H7 (cell line): ENCODE results near the gene GNAI1. TPM values are rescaled to one million over a fixed set of nuclear protein-coding genes. Genes with fewer than 3 reads are reported as not detected.
"Not testable (repeated sequence)": the region's sequence is repeated elsewhere in the genome, so short reads cannot be mapped to it uniquely, and the experiment has no call there.

Experiments used
- DNase-seq: peaks from one replicate; pipeline ENCODE4 v3.0.0; 2012
- H3K27me3 ChIP-seq: 2 replicates; pipeline ENCODE4 v1.6.0; 2011; ENCODE audit warnings: mild to moderate bottlenecking, low read length; ENCODE audit not compliant: control insufficient read depth, insufficient read depth
- H3K36me3 ChIP-seq: replicated peaks from 2 replicates; pipeline ENCODE4 v1.5.1; 2011; ENCODE audit warnings: low read length; ENCODE audit not compliant: control insufficient read depth, insufficient read depth
- H3K4me3 ChIP-seq: 2 replicates; pipeline ENCODE4 v1.5.1; 2011; ENCODE audit warnings: low read depth, mild to moderate bottlenecking, control low read depth, low read length, moderate library complexity; ENCODE audit not compliant: insufficient read depth
- total RNA-seq: library from RNA; depleted of rRNA; stranded (reverse); fragments of >200 nt; shearing (Covaris generic); gene quantifications from 2 replicates; pipeline ENCODE4 v1.2.3, GENCODE V29; 2014

The GNAI1 gene
- total RNA-seq, 1 experiment from 2014 or later = 19.4 TPM

DNA sequence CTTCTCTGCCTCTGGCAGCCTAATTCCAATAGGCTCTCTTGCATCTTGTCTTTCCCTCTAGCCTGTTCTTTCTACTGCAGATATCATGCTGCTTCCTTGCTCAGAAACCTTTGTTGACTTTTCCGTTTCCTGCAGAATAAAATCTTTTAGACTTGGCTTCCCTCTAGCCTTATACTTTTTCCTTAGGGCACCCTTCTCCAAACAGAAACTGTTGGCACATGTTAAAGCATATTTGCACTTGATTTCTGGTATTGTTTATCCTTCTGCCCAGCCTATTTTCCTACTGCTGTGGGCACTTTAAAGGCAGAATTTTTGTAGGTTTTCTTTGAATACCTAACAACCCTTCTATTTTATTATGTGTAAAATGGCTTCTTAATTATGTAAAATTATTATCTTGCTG is 4.6 kb downstream of the GNAI1 start:
- DNase-seq = no peak
- Histone ChIP-seq H3K36me3 (no peaks in the 10 kb centered on the region), H3K27me3 (0 out of 2 replicates have a peak, but pooled peaks cover 2% of the 10 kb centered on the region), H3K4me3 (no peak overlapping the region)

- H3K36me3 ChIP-seq = no peaks in the 10 kb centered on the region
- no peak for DNase-seq
- 0 out of 2 replicates have a peak, but pooled peaks cover 2% of the 10 kb centered on the region for H3K27me3 ChIP-seq
- no peak overlapping the region for H3K4me3 ChIP-seq
Observed at GRCh38 chr7:80140388-80140787, 5.8 kb downstream of the GNAI1 start.

GRCh38 chr7:80141376-80141775 is 6.7 kb downstream of the GNAI1 start:
- Histone ChIP-seq H3K4me3 (no peak overlapping the region), H3K36me3 (no peaks in the 10 kb centered on the region), H3K27me3 (no peaks in the 10 kb centered on the region)
- DNase-seq = no peak

DNA sequence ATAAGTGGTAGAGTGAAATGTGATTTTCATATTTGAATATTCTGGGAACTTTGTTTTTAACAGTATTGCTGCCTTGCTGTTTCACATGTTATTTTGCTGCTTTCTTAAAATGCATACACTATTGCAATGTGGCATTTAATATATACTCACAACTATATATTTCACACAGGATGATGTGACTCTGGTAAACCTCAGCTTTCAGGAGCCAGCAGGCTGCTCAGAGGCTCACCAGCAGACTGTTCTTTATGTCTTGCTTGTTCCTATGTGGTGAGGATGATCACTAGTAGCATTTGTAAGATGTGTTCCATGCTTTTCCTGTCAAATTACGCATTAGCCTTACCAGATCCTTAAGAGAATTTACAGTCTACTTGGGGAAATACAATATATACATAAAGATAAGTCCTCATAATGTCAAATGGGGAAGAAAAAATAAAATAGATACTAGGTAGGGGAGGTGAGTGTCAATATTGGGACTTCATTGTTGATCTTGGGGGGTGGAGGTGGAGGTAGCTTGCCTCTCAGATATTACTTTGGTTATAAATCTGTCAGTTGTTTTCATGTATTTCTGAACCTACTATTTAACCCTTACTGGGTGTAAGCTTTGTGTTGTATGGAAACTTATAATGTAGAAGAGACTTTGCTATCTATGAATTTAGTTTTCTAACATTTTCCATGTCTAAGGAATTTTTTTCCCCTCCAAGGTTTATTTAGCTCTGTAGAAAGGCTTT is 8.4 kb downstream of the GNAI1 start:
- Histone ChIP-seq H3K36me3 (no peaks in the 10 kb centered on the region), H3K4me3 (no peak overlapping the region), H3K27me3 (no peaks in the 10 kb centered on the region)
- no peak for DNase-seq

DNA sequence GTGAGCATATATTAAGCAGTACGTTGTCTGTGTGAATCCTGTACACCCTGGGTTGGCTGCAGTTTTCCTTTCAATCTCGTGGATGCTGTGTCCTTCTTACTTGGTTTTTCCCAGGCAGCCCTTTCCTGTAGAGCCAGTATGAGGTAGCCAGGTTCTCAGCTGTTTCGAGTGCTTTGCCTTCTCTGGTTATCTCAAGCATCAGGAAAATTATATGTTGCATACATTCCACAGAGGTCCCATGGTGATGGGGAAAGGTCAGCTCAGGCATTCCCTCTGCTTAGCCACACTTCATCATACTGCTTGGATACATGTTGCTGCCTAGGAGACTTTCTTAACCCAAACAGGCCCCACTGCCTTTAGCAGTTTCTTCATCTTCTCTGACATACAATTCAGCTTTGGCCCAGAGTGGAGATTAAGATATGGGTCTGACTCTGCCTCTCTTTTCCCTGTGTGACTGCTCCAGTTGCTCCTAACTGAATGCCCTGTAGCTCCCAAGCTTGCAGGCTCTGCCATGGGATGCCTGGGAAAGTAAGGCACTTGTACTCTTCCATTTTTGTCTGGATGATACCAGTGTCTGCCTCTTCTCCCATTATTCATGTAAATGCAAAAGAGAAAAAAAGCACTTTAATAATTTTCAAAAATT is 11.3 kb downstream of the GNAI1 start:
- Histone ChIP-seq H3K27me3 (no peaks in the 10 kb centered on the region), H3K36me3 (no peaks in the 10 kb centered on the region), H3K4me3 (no peak overlapping the region)
- no peak for DNase-seq

DNA sequence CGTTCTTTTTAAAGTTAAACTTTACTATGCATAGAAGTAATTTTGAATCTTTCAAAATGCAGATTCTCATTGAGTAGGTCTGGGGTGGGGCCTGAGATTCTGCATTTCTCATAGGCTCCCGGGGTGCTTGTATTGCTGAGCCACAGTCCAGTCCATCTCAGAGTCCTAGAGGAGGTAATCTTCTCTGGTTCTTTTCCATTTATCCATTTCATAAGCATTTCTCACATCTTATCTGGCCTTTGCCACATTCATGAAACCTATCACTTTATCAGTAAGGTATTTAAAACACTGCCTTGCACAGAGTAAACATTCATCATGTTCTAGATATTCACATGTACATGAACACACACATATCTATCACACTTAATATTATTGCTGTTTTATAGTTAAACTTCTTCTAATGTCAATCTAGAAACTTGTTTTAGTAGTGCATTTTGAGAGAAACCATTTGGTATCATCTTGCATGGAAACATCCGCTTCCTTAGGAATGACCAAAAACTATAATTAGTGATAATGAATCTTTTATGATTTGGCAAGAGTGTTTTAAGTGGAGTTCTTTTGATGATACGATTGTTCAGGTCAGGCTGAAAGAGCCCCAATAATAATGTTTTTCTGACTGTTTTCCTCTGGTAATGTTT is 12.0 kb downstream of the GNAI1 start:
- Histone ChIP-seq H3K4me3 (no peak overlapping the region), H3K27me3 (no peaks in the 10 kb centered on the region), H3K36me3 (no peaks in the 10 kb centered on the region)
- no peak for DNase-seq

DNA sequence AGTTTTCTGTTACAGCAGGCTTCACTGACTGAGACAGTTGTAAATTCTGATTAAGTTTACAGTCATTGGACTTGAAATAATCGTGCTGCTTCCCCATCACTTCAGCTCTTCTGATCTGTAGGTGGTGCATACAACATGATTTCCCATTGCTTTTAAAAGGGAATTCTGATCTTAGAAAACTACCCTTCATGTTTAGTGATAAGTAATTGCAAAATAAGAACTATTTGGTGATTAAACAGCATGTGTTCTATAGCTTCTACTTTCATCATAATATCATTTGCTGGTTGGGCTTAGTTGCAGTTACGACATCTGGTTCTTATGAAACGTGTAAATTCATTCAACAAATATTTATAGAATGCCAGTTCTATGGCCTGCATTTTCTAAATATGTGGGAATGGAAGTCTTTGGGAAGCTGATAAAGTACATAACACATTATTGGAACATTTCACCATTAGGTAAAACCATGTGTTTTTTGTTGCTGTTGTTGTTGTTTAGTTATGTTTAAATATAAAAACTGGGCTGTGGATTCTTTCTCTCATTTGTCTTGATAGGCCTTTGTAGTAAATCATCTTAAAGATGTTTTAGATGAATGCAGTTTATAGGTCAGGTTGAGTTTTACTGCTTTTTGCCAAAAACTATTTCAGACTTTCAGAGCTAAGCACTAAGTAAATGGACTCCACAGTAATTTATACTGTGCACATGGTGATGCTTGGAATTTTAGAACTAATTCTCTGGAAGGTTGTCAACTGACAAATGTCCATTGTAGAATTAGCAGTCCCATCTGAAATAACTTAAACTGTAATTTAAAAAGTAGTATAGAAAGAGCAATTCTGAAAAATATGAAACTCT is 13.1 kb downstream of the GNAI1 start:
- Histone ChIP-seq H3K36me3 (no peaks in the 10 kb centered on the region), H3K27me3 (no peaks in the 10 kb centered on the region), H3K4me3 (no peak overlapping the region)
- no peak for DNase-seq

DNA sequence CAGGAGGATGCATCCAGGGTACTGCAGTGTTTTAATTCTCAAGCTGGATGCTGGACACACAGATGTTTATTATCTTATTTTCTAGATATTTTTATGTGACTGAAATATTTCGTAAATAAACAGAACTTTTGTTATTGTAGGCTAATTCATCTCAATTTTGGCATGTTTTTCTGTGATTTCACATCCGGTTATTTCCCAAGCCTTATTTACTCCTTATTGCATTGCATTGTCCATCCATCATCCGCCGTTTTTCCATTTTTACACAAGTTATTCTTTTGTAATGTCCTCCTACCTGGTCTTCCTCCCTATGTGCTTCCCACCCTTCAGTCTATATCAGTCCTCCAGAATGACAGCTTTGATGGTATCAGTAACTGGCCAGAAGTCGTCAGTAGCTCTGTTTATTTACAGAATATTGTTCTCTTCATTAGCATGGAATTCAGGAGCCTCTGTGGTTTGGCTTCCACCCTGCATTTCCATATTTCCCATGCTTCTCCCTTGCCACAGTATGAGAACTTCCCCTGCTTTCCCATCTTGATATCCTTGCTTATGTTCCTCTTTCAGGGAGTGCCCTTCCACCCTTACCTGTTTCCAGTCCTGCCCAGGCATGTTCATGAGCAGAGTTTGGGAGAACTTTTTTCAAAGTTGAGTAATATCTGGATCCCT is 16.1 kb downstream of the GNAI1 start:
- DNase-seq = no peak
- H3K36me3 ChIP-seq = no peaks in the 10 kb centered on the region
- no peak overlapping the region for H3K4me3 ChIP-seq
- no peaks in the 10 kb centered on the region for H3K27me3 ChIP-seq

DNA sequence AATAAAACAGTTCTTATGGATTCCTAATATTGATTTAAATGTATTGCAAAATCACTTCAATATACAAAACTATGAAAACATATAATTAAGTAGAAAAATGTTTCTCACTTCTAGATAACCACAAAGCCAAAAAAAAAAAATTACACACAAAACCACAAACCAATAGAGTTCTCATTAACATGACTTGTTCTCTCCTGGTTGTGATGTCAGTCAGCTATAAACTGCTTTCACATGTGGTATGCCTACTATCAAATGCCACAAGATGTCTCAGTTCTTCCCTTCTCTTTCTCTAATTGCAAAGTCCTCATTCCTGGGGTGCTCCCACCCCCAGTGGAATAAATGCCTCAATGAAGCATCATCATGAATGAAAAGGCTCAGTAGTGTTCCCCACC is 16.6 kb downstream of the GNAI1 start:
- H3K4me3 ChIP-seq = no peak overlapping the region
- H3K36me3 ChIP-seq = no peaks in the 10 kb centered on the region
- H3K27me3 ChIP-seq = no peaks in the 10 kb centered on the region
- DNase-seq = no peak

- no peaks in the 10 kb centered on the region for H3K36me3 ChIP-seq
- no peaks in the 10 kb centered on the region for H3K27me3 ChIP-seq
- no peak overlapping the region for H3K4me3 ChIP-seq
- no peak for DNase-seq
Observed at GRCh38 chr7:80153446-80153845, 18.8 kb downstream of the GNAI1 start.

- H3K4me3 ChIP-seq = no peak overlapping the region
- no peaks in the 10 kb centered on the region for H3K27me3 ChIP-seq
- no peak for DNase-seq
- H3K36me3 ChIP-seq = no peaks in the 10 kb centered on the region
Observed at GRCh38 chr7:80154656-80155333, 20.2 kb downstream of the GNAI1 start.

- Histone ChIP-seq H3K27me3 (no peaks in the 10 kb centered on the region), H3K36me3 (no peaks in the 10 kb centered on the region), H3K4me3 (no peak overlapping the region)
- no peak for DNase-seq
Observed at GRCh38 chr7:80155374-80155773, 20.7 kb downstream of the GNAI1 start.

- not testable (repeated sequence) for H3K27me3 ChIP-seq, H3K4me3 ChIP-seq, DNase-seq, H3K36me3 ChIP-seq
Observed at GRCh38 chr7:80157770-80158169, 23.1 kb downstream of the GNAI1 start.

- H3K4me3 ChIP-seq = no peak overlapping the region
- H3K27me3 ChIP-seq = no peaks in the 10 kb centered on the region
- no peak for DNase-seq
- no peaks in the 10 kb centered on the region for H3K36me3 ChIP-seq
Observed at GRCh38 chr7:80159802-80160201, 25.2 kb downstream of the GNAI1 start.
